OCI-LY1 (cell line): ENCODE measurements around the gene KIRREL3.
"Not testable (repeated sequence)": the region's sequence is repeated elsewhere in the genome, so short reads cannot be mapped to it uniquely, and the experiment has no call there.

Source experiments
- H2AFZ ChIP-seq: fragments of 200-600 bp; sonication (generic), shearing (Covaris generic); 2 replicates; pipeline ENCODE4 v1.6.0; 2014; ENCODE audit warnings: antibody characterized with exemption, mild to moderate bottlenecking, low read length
- H3F3A ChIP-seq: fragments of 200-600 bp; sonication (generic), shearing (Covaris generic); 2 replicates; pipeline ENCODE4 v1.6.0; 2014; ENCODE audit warnings: mild to moderate bottlenecking, antibody characterized with exemption, low read length, moderate library complexity; ENCODE audit not compliant: insufficient read depth
- H3K27ac ChIP-seq: fragments of 200-600 bp; sonication (generic); 2 replicates; pipeline ENCODE4 v1.5.1; 2014; ENCODE audit warnings: low read length, mixed run types, mild to moderate bottlenecking, low read depth; ENCODE audit not compliant: poor library complexity, severe bottlenecking
- H3K27me3 ChIP-seq: fragments of 200-600 bp; sonication (generic); 2 replicates; pipeline ENCODE4 v1.6.0; 2014; ENCODE audit warnings: antibody characterized with exemption, mild to moderate bottlenecking, low read length, moderate library complexity; ENCODE audit not compliant: insufficient read depth
- H3K36me3 ChIP-seq: fragments of 200-600 bp; sonication (generic); 2 replicates; pipeline ENCODE4 v1.6.1; 2014; ENCODE audit warnings: mild to moderate bottlenecking, antibody characterized with exemption, low read length, moderate library complexity, mixed read lengths; ENCODE audit not compliant: insufficient read depth
- H3K4me1 ChIP-seq: fragments of 200-600 bp; sonication (generic); 2 replicates; pipeline ENCODE4 v1.5.1; 2014; ENCODE audit warnings: mild to moderate bottlenecking, low read length, moderate library complexity; ENCODE audit not compliant: insufficient read depth, severe bottlenecking
- H3K4me2 ChIP-seq: fragments of 200-600 bp; sonication (generic), shearing (Covaris generic); 2 replicates; pipeline ENCODE4 v1.6.1; 2014; ENCODE audit warnings: low read length
- H3K4me3 ChIP-seq: fragments of 200-600 bp; sonication (generic); 2 replicates; pipeline ENCODE4 v1.5.1; 2014; ENCODE audit warnings: low read length, low read depth, mild to moderate bottlenecking, mixed read lengths; ENCODE audit not compliant: poor library complexity, severe bottlenecking
- H3K79me2 ChIP-seq: fragments of 200-600 bp; shearing (Covaris generic); 2 replicates; pipeline ENCODE4 v1.6.1; 2016; ENCODE audit warnings: mixed run types, low read length, mixed read lengths; ENCODE audit not compliant: insufficient read depth
- H3K9ac ChIP-seq: fragments of 200-600 bp; sonication (generic), shearing (Covaris generic); 2 replicates; pipeline ENCODE4 v1.6.1; 2014; ENCODE audit warnings: mild to moderate bottlenecking, low read length, mixed read lengths
- H3K9me2 ChIP-seq: fragments of 200-600 bp; sonication (generic), shearing (Covaris generic); 2 replicates; pipeline ENCODE4 v1.6.1; 2014; ENCODE audit warnings: low read depth, mild to moderate bottlenecking, low read length, mixed read lengths
- H3K9me3 ChIP-seq: fragments of 200-600 bp; shearing (Covaris generic); 2 replicates; pipeline ENCODE4 v1.6.1; 2014; ENCODE audit warnings: low read length, mixed read lengths
- H4K20me1 ChIP-seq: fragments of 200-600 bp; sonication (generic), shearing (Covaris generic); 2 replicates; pipeline ENCODE4 v1.6.0; 2016; ENCODE audit warnings: mild to moderate bottlenecking, low read length; ENCODE audit not compliant: insufficient read depth
- EZH2 ChIP-seq: fragments of 200-600 bp; sonication (generic), shearing (Covaris generic); IDR thresholded peaks from 2 replicates; pipeline ENCODE4 v1.8.0; 2017; ENCODE audit warnings: borderline replicate concordance, mixed run types, mild to moderate bottlenecking, antibody characterized with exemption, low read length, moderate library complexity, mixed read lengths
- TF ChIP-seq, protein P1 (sequence below): fragments of 200-600 bp; sonication (generic), shearing (Covaris generic); IDR thresholded peaks from 2 replicates; pipeline ENCODE4 v1.5.1; 2017; ENCODE audit warnings: mild to moderate bottlenecking, antibody characterized with exemption, low read length, moderate library complexity, mixed read lengths

Gene KIRREL3

GRCh38 chr11:126956635-126957034 lies 43.9 kb downstream of the KIRREL3 start:
- no peaks in the 10 kb centered on the region for H3K9me3 ChIP-seq
- no peaks in the 10 kb centered on the region for H3K27me3 ChIP-seq

GRCh38 chr11:126952533-126952932 lies 48.0 kb downstream of the KIRREL3 start:
- H3K4me2 ChIP-seq, H4K20me1 ChIP-seq, H2AFZ ChIP-seq, H3K9me3 ChIP-seq, H3K4me3 ChIP-seq, H3K36me3 ChIP-seq, H3K9ac ChIP-seq, H3K27ac ChIP-seq, H3K27me3 ChIP-seq, H3F3A ChIP-seq, H3K9me2 ChIP-seq, H3K79me2 ChIP-seq, H3K4me1 ChIP-seq: not testable (repeated sequence)

More at GRCh38 chr11:126956635-126957034, 43.9 kb downstream of the KIRREL3 start:
- Histone ChIP-seq H3K4me1 (no peaks in the 10 kb centered on the region), H3K9ac (no peak overlapping the region), H3K36me3 (no peaks in the 10 kb centered on the region), H2AFZ (no peak overlapping the region), H3K9me2 (no peaks in the 10 kb centered on the region), H3K4me3 (no peak overlapping the region), H3F3A (no peaks in the 10 kb centered on the region), H3K27ac (no peak overlapping the region), H3K79me2 (no peaks in the 10 kb centered on the region), H4K20me1 (no peaks in the 10 kb centered on the region), H3K4me2 (no peak overlapping the region)
- TF ChIP-seq, protein P1, sequence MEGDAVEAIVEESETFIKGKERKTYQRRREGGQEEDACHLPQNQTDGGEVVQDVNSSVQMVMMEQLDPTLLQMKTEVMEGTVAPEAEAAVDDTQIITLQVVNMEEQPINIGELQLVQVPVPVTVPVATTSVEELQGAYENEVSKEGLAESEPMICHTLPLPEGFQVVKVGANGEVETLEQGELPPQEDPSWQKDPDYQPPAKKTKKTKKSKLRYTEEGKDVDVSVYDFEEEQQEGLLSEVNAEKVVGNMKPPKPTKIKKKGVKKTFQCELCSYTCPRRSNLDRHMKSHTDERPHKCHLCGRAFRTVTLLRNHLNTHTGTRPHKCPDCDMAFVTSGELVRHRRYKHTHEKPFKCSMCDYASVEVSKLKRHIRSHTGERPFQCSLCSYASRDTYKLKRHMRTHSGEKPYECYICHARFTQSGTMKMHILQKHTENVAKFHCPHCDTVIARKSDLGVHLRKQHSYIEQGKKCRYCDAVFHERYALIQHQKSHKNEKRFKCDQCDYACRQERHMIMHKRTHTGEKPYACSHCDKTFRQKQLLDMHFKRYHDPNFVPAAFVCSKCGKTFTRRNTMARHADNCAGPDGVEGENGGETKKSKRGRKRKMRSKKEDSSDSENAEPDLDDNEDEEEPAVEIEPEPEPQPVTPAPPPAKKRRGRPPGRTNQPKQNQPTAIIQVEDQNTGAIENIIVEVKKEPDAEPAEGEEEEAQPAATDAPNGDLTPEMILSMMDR, result no peak
- TF ChIP-seq EZH2, result no peak

GRCh38 chr11:126951465-126951864 lies 49.1 kb downstream of the KIRREL3 start:
- H2AFZ ChIP-seq, result no peak overlapping the region
- H3K4me3 ChIP-seq, result no peak overlapping the region
- H3F3A ChIP-seq, result no peaks in the 10 kb centered on the region
- H3K9me3 ChIP-seq, result no peaks in the 10 kb centered on the region
- H3K4me2 ChIP-seq, result no peak overlapping the region
- TF ChIP-seq, protein P1, result no peak
- TF ChIP-seq EZH2, result no peak
- H4K20me1 ChIP-seq, result no peaks in the 10 kb centered on the region
- H3K27ac ChIP-seq, result no peak overlapping the region
- no peaks in the 10 kb centered on the region for H3K79me2 ChIP-seq
- H3K36me3 ChIP-seq, result no peaks in the 10 kb centered on the region
- H3K9ac ChIP-seq, result no peak overlapping the region
- H3K27me3 ChIP-seq, result no peaks in the 10 kb centered on the region
- H3K4me1 ChIP-seq, result no peaks in the 10 kb centered on the region
- no peaks in the 10 kb centered on the region for H3K9me2 ChIP-seq

DNA sequence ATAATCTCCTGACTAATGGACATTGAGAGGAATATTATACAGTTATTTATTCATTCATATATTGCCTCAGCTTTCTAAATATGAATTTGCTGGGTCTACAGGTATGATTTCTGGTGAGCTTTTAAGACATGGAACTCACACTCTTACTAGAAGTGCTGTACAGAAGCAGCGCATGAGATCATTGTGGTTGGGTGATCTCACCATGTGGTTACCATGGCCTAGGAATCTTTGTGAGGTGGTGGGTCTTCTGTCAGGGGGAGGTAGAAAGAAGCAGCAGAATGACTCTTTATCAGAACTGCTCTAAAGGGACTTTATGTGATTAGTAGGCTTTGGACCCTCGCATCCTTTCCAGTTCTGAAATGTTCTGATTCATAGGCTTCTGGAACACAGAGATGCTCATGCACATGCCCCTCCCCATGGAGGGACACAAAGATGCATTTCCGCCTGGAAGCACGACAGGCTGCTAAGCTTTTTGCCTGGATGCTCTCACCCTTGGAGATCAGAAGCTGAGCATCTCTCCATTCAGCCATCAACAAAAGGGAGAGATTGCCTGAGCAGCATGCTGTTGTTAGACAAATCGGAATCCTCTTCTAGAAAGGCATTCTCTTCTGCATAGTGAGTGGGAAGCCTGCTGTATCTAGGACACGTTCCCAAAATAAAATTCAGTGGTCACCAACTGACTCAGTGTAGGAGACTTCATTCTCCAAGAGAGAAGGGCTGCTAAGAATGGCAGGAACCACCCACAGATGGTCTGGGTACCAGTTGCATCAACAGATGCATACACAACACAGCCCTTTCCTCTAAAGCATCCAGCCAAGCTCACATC lies 51.3 kb downstream of the KIRREL3 start:
- no peak overlapping the region for H3K27ac ChIP-seq
- no peaks in the 10 kb centered on the region for H3F3A ChIP-seq
- H3K27me3 ChIP-seq, result no peaks in the 10 kb centered on the region
- no peak for TF ChIP-seq EZH2
- TF ChIP-seq, protein P1, result no peak
- no peak overlapping the region for H3K4me3 ChIP-seq
- H3K4me2 ChIP-seq, result no peak overlapping the region
- no peaks in the 10 kb centered on the region for H3K9me3 ChIP-seq
- no peaks in the 10 kb centered on the region for H4K20me1 ChIP-seq
- H3K4me1 ChIP-seq, result no peaks in the 10 kb centered on the region
- no peaks in the 10 kb centered on the region for H3K79me2 ChIP-seq
- H3K9me2 ChIP-seq, result no peaks in the 10 kb centered on the region
- no peaks in the 10 kb centered on the region for H3K36me3 ChIP-seq
- H2AFZ ChIP-seq, result no peak overlapping the region
- H3K9ac ChIP-seq, result no peak overlapping the region
